Fibroblast of lung (primary cell): ENCODE results near the gene NUP210L.

Experiments
- EZH2 ChIP-seq: IDR thresholded peaks from 2 replicates; pipeline ENCODE4 v1.5.1; 2012; ENCODE audit warnings: low read length, control low read depth, mild to moderate bottlenecking; ENCODE audit errors: missing control alignments
- TF ChIP-seq, protein P1 (sequence below), 2 donors: IDR thresholded peaks in 1 of 2; conservative IDR thresholded peaks in 1 of 2; 1 replicate in 1 of 2; 2 replicates in 1 of 2; pipeline ENCODE4 v1.5.1; 2011 to 2012; ENCODE audit warnings: low read length in 2 of 2, control low read depth in 1 of 2, inconsistent platforms in 1 of 2, low read depth in 1 of 2, mild to moderate bottlenecking in 1 of 2

DNA sequence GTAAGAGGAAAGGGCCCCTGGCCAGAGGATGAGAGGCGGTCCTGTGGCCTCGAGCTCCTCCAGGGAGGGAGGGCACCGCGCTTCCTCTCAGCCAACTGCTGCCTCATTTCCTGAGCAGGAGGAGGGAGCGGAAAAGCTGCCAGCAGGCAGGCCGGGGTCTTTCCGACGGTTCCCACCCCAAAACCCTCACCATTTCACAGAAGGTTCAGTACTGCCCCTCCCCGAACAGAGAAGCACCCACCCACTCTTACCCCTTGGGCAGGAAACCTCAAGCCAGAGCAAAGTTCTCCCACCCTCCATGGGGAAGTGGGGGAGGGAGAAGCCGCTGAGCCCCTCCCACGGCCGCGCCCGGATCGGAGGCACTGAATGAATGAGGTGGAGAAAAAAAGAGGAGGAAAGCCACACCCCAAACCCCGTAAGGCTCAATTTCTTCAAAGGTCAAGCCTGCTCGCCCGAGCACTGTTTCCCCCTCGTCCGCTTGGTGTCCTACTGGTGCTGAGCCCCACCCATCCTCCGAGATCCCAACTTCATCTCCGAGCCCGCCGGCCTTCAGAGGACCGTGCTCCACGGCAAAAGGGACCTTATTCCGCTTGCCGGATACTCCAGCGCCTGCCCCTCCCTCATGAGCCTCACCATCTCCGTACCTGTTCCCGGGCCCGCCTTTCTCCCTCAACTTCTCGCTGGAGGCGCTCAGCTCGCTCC, 27.6 kb upstream of the NUP210L start:
- TF ChIP-seq, protein P1, sequence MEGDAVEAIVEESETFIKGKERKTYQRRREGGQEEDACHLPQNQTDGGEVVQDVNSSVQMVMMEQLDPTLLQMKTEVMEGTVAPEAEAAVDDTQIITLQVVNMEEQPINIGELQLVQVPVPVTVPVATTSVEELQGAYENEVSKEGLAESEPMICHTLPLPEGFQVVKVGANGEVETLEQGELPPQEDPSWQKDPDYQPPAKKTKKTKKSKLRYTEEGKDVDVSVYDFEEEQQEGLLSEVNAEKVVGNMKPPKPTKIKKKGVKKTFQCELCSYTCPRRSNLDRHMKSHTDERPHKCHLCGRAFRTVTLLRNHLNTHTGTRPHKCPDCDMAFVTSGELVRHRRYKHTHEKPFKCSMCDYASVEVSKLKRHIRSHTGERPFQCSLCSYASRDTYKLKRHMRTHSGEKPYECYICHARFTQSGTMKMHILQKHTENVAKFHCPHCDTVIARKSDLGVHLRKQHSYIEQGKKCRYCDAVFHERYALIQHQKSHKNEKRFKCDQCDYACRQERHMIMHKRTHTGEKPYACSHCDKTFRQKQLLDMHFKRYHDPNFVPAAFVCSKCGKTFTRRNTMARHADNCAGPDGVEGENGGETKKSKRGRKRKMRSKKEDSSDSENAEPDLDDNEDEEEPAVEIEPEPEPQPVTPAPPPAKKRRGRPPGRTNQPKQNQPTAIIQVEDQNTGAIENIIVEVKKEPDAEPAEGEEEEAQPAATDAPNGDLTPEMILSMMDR (conservative IDR thresholded peaks at IDR 0.05 in 1 of 2, IDR thresholded peaks at IDR 0.05 in 1 of 2; ENCODE audit: low read depth in 1 of 2, low read length in 2 of 2), result no peak
- TF ChIP-seq EZH2, result no peak
